PFSK-1 (cell line): ENCODE data around the gene SYT13.

ENCODE experiments used
- FOXP2 ChIP-seq: optimal IDR thresholded peaks from 2 replicates; pipeline ENCODE3; 2011; ENCODE audit warnings: borderline replicate concordance, control low read depth, inconsistent platforms; ENCODE audit not compliant: insufficient read depth; ENCODE audit errors: extremely low read length, extremely low read depth
- POLR2AphosphoS5 ChIP-seq: IDR thresholded peaks from 2 replicates; pipeline ENCODE4 v1.6.1; 2012; ENCODE audit warnings: low read depth, mild to moderate bottlenecking, control low read depth, low read length, moderate library complexity
- REST ChIP-seq, 2 experiments: IDR thresholded peaks; 2 replicates each; pipeline versions ENCODE4 v1.6.1 to v1.8.0; 2011 to 2012; ENCODE audit warnings: low read depth in 2 of 2, low read length in 2 of 2, control low read depth in 1 of 2, inconsistent platforms in 1 of 2, mild to moderate bottlenecking in 1 of 2, moderate library complexity in 1 of 2; ENCODE audit not compliant: insufficient read depth in 1 of 2
- SIN3A ChIP-seq: IDR thresholded peaks from 2 replicates; pipeline ENCODE4 v1.6.1; 2012; ENCODE audit warnings: mild to moderate bottlenecking, low read length, moderate library complexity, borderline replicate concordance; ENCODE audit not compliant: insufficient read depth
- TAF1 ChIP-seq: IDR thresholded peaks from 2 replicates; pipeline ENCODE4 v1.6.1; 2012; ENCODE audit warnings: low read length, control low read depth, borderline replicate concordance; ENCODE audit not compliant: insufficient read depth

SYT13 gene

GRCh38 chr11:45314900-45315299 lies 28.8 kb upstream of the SYT13 start:
- TF ChIP-seq FOXP2 (no peak), SIN3A (no peak), TAF1 (no peak), REST (IDR thresholded peaks at IDR 0.05; ENCODE audit: insufficient read depth in 1 of 2, low read depth in 2 of 2, low read length in 2 of 2) (no peak), POLR2AphosphoS5 (no peak)

GRCh38 chr11:45313171-45313865 lies 27.2 kb upstream of the SYT13 start:
- TF ChIP-seq SIN3A (no peak), POLR2AphosphoS5 (no peak), TAF1 (no peak), REST (IDR thresholded peaks at IDR 0.05; ENCODE audit: insufficient read depth in 1 of 2, low read depth in 2 of 2, low read length in 2 of 2) (no peak), FOXP2 (no peak)

GRCh38 chr11:45305874-45306623 lies 19.9 kb upstream of the SYT13 start:
- TF ChIP-seq POLR2AphosphoS5, result no peak
- TF ChIP-seq FOXP2, result no peak
- no peak for TF ChIP-seq TAF1
- TF ChIP-seq SIN3A, result no peak
- no peak for TF ChIP-seq REST (IDR thresholded peaks at IDR 0.05; ENCODE audit: insufficient read depth in 1 of 2, low read depth in 2 of 2, low read length in 2 of 2)

- TF ChIP-seq SIN3A (no peak), POLR2AphosphoS5 (no peak), TAF1 (no peak), FOXP2 (no peak), REST (IDR thresholded peaks at IDR 0.05; ENCODE audit: insufficient read depth in 1 of 2, low read depth in 2 of 2, low read length in 2 of 2) (no peak)
These were observed 18.8 kb upstream of the SYT13 start for GRCh38 chr11:45304992-45305335.
